GM03348 (cell line): ENCODE data around the gene RPS6KA5.
"Not testable (repeated sequence)": the region's sequence is repeated elsewhere in the genome, so short reads cannot be mapped to it uniquely, and the experiment has no call there.

Source experiments
- DNase-seq: peaks from one replicate; pipeline ENCODE4 v3.0.0; 2012; ENCODE audit warnings: low spot score

The RPS6KA5 gene

DNA sequence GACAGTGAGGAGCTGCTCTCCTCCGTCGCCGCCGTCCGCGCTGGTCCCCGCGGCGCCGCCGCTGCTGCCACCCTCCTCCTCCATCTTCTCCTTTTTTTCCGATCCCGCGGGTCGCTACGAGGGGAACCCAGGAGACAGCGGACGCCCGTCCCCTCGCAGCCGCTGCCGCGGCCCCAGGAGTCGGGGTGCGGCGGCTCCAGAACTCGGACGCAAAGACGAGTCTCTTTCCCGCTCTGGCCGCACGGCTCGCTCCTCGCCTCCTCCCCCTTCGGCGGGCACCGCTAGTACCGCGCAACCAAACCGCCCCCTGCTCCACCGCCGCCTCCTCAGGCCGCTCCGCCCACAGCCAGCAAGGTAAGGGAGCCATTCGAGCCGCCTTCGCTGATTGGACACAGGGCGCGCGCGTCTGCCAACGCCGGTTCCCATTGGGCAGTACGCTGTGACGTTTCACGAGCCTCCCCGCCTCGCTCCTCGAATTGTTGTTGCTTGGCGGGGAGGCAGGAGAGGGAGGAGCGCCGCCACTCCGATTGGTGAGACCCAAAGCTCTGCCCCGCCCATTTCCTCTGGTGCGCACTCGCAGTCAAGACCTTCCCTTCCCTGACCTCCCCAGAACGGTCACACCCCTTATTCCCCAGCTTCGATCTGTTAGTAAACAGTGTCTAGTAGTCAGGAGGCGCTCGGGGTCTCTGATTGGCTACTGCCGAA, at the start of gene RPS6KA5:
RPS6KA5 (minus strand) TSS at position 291 of the 705 bp plus-strand sequence; CDS start at position 84, 207 bp downstream.
- DNase-seq: peak; percentile 98

DNA sequence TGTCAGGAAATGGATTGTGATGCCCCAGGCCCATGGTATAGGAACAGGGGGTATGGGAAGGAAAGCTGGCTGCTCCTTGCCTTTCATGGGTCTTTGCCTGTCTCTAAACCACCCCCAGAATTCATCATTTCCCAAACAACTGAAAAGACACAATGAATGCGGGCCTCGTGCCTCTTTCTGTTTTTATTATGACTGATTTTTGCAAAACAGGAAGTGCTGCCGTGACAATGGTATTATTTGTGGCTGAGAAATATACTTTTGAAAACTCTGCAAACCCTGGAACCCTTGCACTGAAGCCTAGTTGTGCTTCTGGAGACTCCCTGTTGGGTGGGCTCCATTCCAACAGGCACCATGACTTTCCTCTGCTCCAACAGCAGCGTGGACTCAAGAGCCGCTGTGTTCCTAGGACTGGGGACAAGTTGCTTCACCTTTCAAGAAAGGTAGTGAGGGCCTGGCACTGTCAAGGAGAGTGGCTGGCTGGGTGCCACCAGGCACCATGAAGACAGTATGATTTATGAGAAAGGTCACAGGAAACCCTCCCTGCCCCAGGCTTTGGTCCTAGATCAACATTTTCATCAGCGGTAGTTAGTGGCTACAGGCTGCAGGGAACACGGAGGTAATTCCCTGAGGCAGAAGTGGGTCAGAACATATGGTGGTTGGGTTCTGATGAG, 48.6 kb upstream of the RPS6KA5 start:
- no peak for DNase-seq

- DNase-seq: no peak
These were observed 42.7 kb upstream of the RPS6KA5 start for GRCh38 chr14:91103116-91103515.

DNA sequence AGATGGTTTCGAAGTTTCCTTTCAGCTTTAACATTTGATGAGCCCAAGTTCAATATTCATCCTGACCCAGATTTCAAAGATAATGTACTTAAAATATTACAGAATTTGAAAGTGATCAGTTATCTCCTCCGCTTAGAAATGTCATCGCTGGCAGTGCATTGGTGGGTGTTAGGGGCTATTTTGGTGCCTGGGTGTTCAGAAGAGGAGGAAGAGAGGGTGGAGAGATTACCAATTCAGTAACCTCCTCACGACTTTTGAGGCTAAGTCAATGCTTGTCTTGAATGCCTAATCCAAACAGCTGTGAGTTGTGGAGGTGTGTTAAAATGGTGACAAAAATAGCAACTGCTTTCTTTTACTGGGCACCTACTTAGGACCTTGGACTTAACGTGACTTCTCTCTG, 39.7 kb upstream of the RPS6KA5 start:
- no peak for DNase-seq

DNA sequence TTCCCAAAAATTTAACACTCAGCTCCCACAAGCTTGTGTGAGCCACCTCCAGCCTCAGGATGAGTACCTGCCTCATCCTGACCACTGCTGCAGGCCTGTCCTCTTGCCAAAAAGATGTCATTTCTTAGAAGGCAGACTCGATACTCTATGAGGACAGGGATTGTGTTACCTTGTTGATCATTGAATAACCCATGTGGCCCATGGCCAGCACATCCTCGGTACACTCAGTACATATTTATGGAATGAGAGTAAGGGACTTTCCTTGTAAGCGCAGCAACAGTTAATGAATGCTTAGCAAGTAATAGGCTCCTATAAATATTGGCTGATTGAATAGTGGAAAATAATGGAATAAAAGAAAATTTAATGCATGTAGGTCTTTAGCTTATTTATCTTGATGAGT, 38.1 kb upstream of the RPS6KA5 start:
- DNase-seq: no peak

GRCh38 chr14:91097657-91098056, 37.2 kb upstream of the RPS6KA5 start:
- not testable (repeated sequence) for DNase-seq

GRCh38 chr14:91095178-91095577, 34.7 kb upstream of the RPS6KA5 start:
- no peak for DNase-seq

- no peak for DNase-seq
These were observed 34.3 kb upstream of the RPS6KA5 start for GRCh38 chr14:91094772-91095171.

DNA sequence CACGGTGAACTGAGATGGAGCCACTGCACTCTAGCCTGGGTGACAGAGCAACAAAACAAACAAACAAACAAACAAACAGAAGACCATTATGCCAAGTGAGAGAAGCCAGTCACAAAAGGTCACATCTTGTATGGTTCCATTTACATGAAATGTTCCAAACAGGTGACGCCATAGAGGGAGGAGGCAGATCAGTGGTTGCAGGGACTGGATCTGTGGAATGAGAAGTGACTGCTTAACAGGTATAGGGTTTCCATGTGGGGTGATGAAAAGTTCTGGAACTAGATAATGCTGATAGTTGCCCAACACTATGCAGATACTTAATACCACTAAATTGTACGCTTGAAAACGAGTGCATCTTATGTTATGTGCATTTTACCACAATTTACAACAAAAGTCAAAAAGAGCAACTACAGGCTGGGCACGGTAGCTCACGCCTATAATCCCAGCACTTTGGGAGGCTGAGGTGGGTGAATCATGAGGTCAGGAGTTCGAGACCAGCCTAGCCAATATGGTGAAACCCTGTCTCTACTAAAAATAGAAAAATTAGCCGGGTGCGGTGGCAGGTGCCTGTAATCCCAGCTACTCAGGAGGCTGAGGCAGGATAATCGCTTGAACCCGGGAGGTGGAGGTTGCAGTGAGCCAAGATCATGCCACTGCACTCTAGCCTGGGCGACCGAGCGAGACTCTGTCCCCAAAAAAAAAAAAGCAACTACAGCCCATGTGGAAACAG, 33.5 kb upstream of the RPS6KA5 start:
- not testable (repeated sequence) for DNase-seq

GRCh38 chr14:91092073-91092472, 31.6 kb upstream of the RPS6KA5 start:
- no peak for DNase-seq

- no peak for DNase-seq
These were observed 30.3 kb upstream of the RPS6KA5 start for GRCh38 chr14:91090743-91091142.

- no peak for DNase-seq
These were observed 29.6 kb upstream of the RPS6KA5 start for GRCh38 chr14:91089958-91090535.

- no peak for DNase-seq
These were observed 28.3 kb upstream of the RPS6KA5 start for GRCh38 chr14:91088585-91089235.

GRCh38 chr14:91087470-91087869, 27.0 kb upstream of the RPS6KA5 start:
- not testable (repeated sequence) for DNase-seq

GRCh38 chr14:91084516-91084915, 24.1 kb upstream of the RPS6KA5 start:
- no peak for DNase-seq

DNA sequence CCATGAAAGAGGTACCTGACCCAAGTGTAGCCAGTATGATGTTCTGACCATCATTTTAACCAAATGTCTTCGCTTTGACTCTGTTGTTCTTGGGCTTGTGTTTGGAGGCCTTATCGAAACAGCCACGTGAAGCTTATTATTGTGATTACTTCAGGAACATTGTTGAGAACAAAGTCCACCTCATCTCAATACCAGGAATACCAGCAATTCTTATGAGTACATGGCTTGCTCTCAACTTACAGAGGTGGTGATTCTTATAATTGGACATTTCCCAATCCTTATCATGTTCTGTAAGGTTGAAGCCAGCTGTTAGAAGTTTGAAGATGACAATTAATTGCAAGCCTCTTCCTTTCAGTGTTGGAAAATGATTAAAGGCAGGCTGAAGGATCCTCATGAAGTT, 21.8 kb upstream of the RPS6KA5 start:
- DNase-seq: no peak

DNA sequence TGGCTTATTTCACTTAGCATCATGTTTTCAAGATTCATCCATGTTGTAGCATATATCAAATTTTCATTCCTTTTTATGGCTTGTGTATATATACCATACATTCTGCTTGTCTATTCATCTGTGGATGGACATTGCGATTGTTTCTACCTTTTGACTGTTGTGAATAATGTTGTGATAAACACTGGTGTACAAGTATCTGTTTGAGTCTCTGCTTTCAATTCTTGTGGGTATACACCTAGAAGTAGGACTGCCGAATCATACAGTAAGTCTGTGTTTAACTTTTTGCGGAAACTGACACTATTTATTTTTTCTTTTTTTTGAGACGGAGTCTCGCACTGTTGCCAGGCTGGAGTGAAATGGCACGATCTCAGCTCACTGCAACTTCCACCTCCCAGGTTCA, 19.6 kb upstream of the RPS6KA5 start:
- DNase-seq: no peak

GRCh38 chr14:91078095-91078737, 17.8 kb upstream of the RPS6KA5 start:
- no peak for DNase-seq

DNA sequence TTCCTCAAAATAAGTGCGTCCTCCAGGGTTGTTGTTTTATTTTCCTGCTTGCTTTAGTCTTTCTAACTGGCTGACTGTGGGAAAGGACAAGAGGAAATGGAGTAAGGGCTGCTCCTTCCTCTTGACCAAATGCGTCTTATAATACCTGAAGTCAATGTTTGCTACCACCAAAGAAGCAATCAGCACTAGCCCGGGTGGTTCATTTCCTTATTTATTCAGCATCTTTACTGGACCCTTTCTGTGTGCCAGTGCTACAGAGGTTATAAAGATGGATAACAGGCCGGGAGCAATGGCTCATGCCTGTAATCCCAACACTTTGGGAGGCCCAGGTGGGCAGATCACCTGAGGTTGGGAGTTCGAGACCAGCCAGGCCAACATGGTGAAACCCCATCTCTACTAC, 15.1 kb upstream of the RPS6KA5 start:
- DNase-seq: no peak

GRCh38 chr14:91070572-91070971, 10.1 kb upstream of the RPS6KA5 start:
- DNase-seq: no peak

- DNase-seq: no peak
These were observed 8.2 kb upstream of the RPS6KA5 start for GRCh38 chr14:91068642-91069041.

GRCh38 chr14:91067186-91067585, 6.7 kb upstream of the RPS6KA5 start:
- DNase-seq: no peak
